Fibroblast of pulmonary artery (primary cell): ENCODE data around the gene DENND2D.
A peak's percentile ranks its signal among the peaks of the same experiment; 100 is the strongest.

ENCODE experiments used
- DNase-seq: peaks from one replicate; pipeline ENCODE4 v3.0.0-alpha.2; 2010; ENCODE audit warnings: low read depth
- H3K4me3 ChIP-seq: replicated peaks from 2 replicates; pipeline ENCODE4 v1.5.1; 2011; ENCODE audit warnings: low read depth, mild to moderate bottlenecking, control low read depth, low read length, moderate library complexity
- CTCF ChIP-seq: IDR thresholded peaks from 2 replicates; pipeline ENCODE4 v1.5.1; 2011; ENCODE audit warnings: mild to moderate bottlenecking, control low read depth, low read length, inconsistent platforms; ENCODE audit errors: missing control alignments

DENND2D gene

GRCh38 chr1:111199881-111200801 lies at the start of gene DENND2D:
Gene DENND2D, minus strand, starts transcription at chr1:111200646. Its CDS starts 187 bp downstream, at chr1:111200459.
- H3K4me3 ChIP-seq, result no peak within 1 kb of the TSS
- TF ChIP-seq CTCF, result no peak
- no peak for DNase-seq

GRCh38 chr1:111249960-111250359 lies 49.5 kb upstream of the DENND2D start:
- TF ChIP-seq CTCF, result no peak
- no peak overlapping the region for H3K4me3 ChIP-seq
- no peak for DNase-seq

DNA sequence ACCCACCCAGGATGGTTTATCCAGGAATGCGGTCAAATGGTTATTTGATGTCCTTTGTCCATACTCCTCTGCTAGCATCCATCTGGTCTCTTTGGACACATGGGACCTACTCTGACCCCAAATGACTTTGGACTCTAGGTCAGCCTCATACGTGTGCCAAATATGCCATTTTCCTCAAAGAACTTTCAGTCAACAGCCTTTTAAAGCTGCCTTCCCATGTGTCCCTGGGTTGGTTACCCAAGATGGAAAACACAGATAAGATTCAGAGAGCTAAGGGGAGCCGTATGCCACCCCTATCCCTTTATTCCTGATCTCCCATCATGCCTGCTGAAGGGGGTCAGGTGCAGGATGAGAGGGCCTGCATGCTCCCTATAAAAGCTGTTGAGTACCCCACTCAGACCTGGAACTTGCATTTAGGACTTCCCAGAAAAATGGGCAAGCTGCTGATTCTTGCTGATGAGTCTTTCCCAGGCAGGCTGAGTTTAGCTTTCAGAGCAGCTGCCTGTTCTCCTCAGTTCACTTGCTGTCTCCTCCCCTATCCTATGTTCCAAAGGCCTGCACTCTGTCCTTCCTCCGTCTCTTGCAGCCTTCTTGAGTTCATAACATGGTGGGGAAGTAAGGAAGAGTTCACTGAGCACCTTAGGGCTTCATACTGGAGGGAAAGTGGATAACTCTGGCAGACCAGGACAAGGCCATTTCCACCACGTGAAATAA lies 46.8 kb upstream of the DENND2D start:
- no peak for DNase-seq
- TF ChIP-seq CTCF, result no peak
- no peak overlapping the region for H3K4me3 ChIP-seq

DNA sequence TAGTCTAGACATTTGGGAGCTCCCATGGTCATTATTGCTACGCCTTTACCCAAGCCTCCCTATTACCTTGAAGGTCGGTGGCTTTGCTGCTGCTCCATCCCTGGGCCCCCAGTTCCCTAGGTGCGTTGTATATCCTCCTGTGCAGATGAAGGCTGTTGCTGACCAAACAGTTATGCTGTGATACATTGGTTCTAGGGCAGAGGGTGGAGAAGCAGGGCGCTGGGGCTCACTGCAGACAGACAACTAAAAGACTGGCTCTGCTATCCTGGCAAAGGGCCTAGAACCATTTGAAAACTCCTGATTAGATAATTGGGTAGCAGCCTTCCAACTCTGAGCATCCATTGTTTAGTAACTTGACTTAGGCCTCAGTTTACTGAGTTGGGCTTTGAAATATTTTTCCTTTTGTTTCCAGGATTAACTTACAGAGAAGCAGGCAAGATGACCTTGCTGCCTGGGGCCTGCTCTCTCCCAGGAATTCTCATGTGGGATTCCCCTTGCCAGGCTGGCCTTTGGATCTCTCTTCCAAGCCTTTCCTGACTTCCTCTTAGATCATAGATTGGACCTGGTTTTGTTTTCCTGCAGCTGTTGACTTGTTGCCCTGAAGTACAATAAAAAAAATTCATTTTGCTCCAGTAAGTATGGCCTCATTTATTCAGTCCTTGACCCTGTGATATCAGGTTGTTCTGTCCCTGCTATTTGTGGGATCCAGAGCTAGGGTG lies 42.5 kb upstream of the DENND2D start:
- peak; percentile 35 for DNase-seq
- TF ChIP-seq CTCF, result no peak
- H3K4me3 ChIP-seq, result no peak overlapping the region

DNA sequence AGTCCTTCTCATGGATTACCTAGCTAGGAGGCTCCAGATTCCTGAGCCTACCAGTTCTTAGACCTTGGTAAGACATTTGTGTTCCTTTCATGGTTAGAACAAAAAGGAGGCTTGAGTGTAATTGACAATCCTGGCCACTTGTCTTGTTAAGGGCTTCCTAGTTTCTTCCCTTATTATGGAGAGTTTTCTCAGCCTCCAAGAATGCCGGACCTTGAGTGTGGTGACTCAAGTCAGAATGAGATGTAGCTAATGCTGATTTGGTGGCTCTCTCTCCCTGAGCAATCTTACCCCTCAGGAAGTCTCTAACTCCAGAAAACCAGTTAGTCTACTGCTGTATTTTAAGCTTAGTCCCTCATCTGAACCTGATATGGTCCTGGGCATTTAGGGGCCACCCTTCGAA lies 41.4 kb upstream of the DENND2D start:
- DNase-seq, result no peak
- TF ChIP-seq CTCF, result no peak
- no peak overlapping the region for H3K4me3 ChIP-seq

- H3K4me3 ChIP-seq, result no peak overlapping the region
- DNase-seq, result no peak
- TF ChIP-seq CTCF, result no peak
Measured at GRCh38 chr1:111238056-111238795, 37.8 kb upstream of the DENND2D start.
